T-helper 1 cell treated with Interleukin-12 subunit alpha and Interleukin-12 subunit beta and Interleukin-4 antibody, amounts not matched to agents 30 ng/mL and 1 ng/mL, for 36 hours (primary cell): ENCODE results near the gene NOBOX. TPM values are rescaled to one million over a fixed set of nuclear protein-coding genes. Genes with fewer than 3 reads are reported as not detected.
"Not testable (repeated sequence)": the region's sequence is repeated elsewhere in the genome, so short reads cannot be mapped to it uniquely, and the experiment has no call there.

Experiments
- intact Hi-C: fragments of 100-400 bp; cut with micrococcal nuclease; formaldehyde crosslinking; loops from one replicate; pipeline ENCODE4 v1.15.1; 2024
- total RNA-seq: library from RNA; stranded (reverse); gene quantifications from 2 replicates; pipeline ENCODE4 v1.2.3, GENCODE V29; 2022

NOBOX gene
- total RNA-seq, result not detected in 2 replicates

- intact Hi-C loops, result no loop called here
These were observed at the start of gene NOBOX for GRCh38 chr7:144403649-144404061. TSS of gene NOBOX (minus strand) at chr7:144403693.

GRCh38 chr7:144452064-144452463, 48.6 kb upstream of the NOBOX start:
- intact Hi-C loops, result no loop called here

- intact Hi-C loops, result no loop called here
These were observed 42.1 kb upstream of the NOBOX start for GRCh38 chr7:144445590-144445989.

GRCh38 chr7:144439717-144440205, 36.3 kb upstream of the NOBOX start:
- intact Hi-C loops, result no loop called here

- intact Hi-C loops, result no loop called here
These were observed 35.3 kb upstream of the NOBOX start for GRCh38 chr7:144438759-144439158.

- intact Hi-C loops, result loop anchor here (2.0 kb wide), 1 partner anchor 47 kb away; no protein-coding TSS in a partner anchor
These were observed 34.1 kb upstream of the NOBOX start for GRCh38 chr7:144437370-144438191.

- intact Hi-C loops, result loop anchor here (2.0 kb wide), 1 partner anchor 46 kb away; no protein-coding TSS in a partner anchor
These were observed 33.0 kb upstream of the NOBOX start for GRCh38 chr7:144436500-144436899.

GRCh38 chr7:144428431-144428830, 24.9 kb upstream of the NOBOX start:
- intact Hi-C loops, result no loop called here

- intact Hi-C loops, result not testable (repeated sequence)
These were observed 24.0 kb upstream of the NOBOX start for GRCh38 chr7:144427539-144427938.

- intact Hi-C loops, result not testable (repeated sequence)
These were observed 15.4 kb upstream of the NOBOX start for GRCh38 chr7:144418931-144419330.

GRCh38 chr7:144416341-144416740, 12.8 kb upstream of the NOBOX start:
- intact Hi-C loops, result no loop called here

GRCh38 chr7:144415858-144416257, 12.4 kb upstream of the NOBOX start:
- intact Hi-C loops, result no loop called here

- intact Hi-C loops, result no loop called here
These were observed 11.3 kb upstream of the NOBOX start for GRCh38 chr7:144414815-144415214.

- intact Hi-C loops, result no loop called here
These were observed 6.9 kb upstream of the NOBOX start for GRCh38 chr7:144410441-144410840.

- intact Hi-C loops, result no loop called here
These were observed 4.6 kb upstream of the NOBOX start for GRCh38 chr7:144408121-144408520.

GRCh38 chr7:144407266-144407931, 3.9 kb upstream of the NOBOX start:
- intact Hi-C loops, result no loop called here

GRCh38 chr7:144404946-144405345, 1.5 kb upstream of the NOBOX start:
- intact Hi-C loops, result no loop called here

GRCh38 chr7:144403102-144403501, 391 bp downstream of the NOBOX start:
- intact Hi-C loops, result no loop called here

- intact Hi-C loops, result no loop called here
These were observed 2.0 kb downstream of the NOBOX start for GRCh38 chr7:144401490-144401889.

GRCh38 chr7:144399946-144400345, 3.5 kb downstream of the NOBOX start:
- intact Hi-C loops, result no loop called here

GRCh38 chr7:144398911-144399310, 4.6 kb downstream of the NOBOX start:
- intact Hi-C loops, result no loop called here

- intact Hi-C loops, result no loop called here
These were observed 5.2 kb downstream of the NOBOX start for GRCh38 chr7:144398291-144398690.
